Mesothelial cell of epicardium (in vitro differentiated cells): Measurements from ENCODE around the gene TSHZ1. TPM values are rescaled to one million over a fixed set of nuclear protein-coding genes. Genes with fewer than 3 reads are reported as not detected.

ENCODE experiments used
- DNase-seq, 2 experiments: peaks; one replicate each; pipeline ENCODE4 v3.0.0; 2021; ENCODE audit warnings: low spot score in 2 of 2; ENCODE audit not compliant: unreplicated experiment in 2 of 2
- H3K27ac Mint-ChIP-seq: 2 replicates; pipeline ENCODE4 v1.8.0; 2021; ENCODE audit warnings: mixed read lengths
- H3K27me3 Mint-ChIP-seq: 2 replicates; pipeline ENCODE4 v1.8.0; 2021; ENCODE audit warnings: low read depth, mixed read lengths
- H3K36me3 Mint-ChIP-seq: 2 replicates; pipeline ENCODE4 v1.8.0; 2021; ENCODE audit warnings: mixed read lengths
- H3K4me1 Mint-ChIP-seq: 2 replicates; pipeline ENCODE4 v1.8.0; 2021; ENCODE audit warnings: mixed read lengths
- H3K4me3 Mint-ChIP-seq: 2 replicates; pipeline ENCODE4 v1.8.0; 2021; ENCODE audit warnings: mild to moderate bottlenecking, moderate library complexity, mixed read lengths
- H3K9me3 Mint-ChIP-seq: 2 replicates; pipeline ENCODE4 v1.8.0; 2021; ENCODE audit warnings: mixed read lengths
- total RNA-seq: library from RNA; stranded (reverse); gene quantifications from 3 replicates; pipeline ENCODE4 v1.2.1, GENCODE V29; 2021
- TF ChIP-seq, protein P1 (sequence below): fragments of 200-600 bp; sonication (generic); IDR thresholded peaks from one replicate; pipeline ENCODE4 v1.5.0; 2021; ENCODE audit warnings: antibody characterized with exemption; ENCODE audit not compliant: unreplicated experiment

Gene TSHZ1
- total RNA-seq, 1 donor from 2014 or later: 48.6 TPM

DNA sequence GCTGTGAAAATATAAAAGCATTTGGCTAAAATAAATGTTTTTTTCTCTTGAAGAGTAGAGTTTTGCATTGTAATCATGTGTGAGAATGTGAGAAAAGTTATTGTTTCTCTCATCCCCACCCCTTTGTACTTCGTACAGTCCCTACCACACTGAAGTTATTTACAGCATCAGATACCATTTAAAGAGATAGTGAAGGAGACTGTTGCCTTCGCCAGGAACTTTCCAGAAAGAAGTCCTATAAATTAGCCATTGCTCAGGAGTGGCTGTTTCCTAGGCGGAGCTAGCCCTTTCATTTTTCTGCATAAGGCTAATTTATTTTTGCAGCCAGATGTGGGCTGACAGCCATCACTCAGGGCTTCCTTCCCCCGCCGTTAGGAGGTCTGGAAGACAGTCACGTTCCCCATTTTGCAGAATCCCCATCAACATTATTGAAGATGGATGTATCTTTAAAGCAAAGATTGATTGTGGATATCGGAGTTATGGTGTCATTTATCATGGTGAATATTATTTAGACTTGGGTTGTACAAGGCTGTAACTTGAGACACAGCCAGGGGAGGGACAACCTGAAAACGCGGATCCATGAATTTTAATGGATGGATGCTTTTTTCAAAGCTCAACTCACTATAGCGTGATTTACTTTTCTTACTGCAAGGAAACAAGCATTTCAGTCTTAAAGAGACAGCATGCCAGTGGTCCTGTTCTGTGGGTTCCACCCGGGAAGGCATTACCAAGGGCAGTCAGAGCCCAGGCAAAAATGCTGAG, 17.1 kb downstream of the TSHZ1 start:
- H3K27me3 Mint-ChIP-seq: no peaks in the 10 kb centered on the region
- TF ChIP-seq, protein P1, sequence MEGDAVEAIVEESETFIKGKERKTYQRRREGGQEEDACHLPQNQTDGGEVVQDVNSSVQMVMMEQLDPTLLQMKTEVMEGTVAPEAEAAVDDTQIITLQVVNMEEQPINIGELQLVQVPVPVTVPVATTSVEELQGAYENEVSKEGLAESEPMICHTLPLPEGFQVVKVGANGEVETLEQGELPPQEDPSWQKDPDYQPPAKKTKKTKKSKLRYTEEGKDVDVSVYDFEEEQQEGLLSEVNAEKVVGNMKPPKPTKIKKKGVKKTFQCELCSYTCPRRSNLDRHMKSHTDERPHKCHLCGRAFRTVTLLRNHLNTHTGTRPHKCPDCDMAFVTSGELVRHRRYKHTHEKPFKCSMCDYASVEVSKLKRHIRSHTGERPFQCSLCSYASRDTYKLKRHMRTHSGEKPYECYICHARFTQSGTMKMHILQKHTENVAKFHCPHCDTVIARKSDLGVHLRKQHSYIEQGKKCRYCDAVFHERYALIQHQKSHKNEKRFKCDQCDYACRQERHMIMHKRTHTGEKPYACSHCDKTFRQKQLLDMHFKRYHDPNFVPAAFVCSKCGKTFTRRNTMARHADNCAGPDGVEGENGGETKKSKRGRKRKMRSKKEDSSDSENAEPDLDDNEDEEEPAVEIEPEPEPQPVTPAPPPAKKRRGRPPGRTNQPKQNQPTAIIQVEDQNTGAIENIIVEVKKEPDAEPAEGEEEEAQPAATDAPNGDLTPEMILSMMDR: no peak
- no peaks in the 10 kb centered on the region for H3K9me3 Mint-ChIP-seq
- peaks cover 79% of the 10 kb centered on the region for H3K4me1 Mint-ChIP-seq
- DNase-seq: no peak
- peaks cover 5% of the 10 kb centered on the region for H3K36me3 Mint-ChIP-seq
- H3K4me3 Mint-ChIP-seq: peak overlapping the region; percentile 61
- peak overlapping the region; percentile 97 for H3K27ac Mint-ChIP-seq

DNA sequence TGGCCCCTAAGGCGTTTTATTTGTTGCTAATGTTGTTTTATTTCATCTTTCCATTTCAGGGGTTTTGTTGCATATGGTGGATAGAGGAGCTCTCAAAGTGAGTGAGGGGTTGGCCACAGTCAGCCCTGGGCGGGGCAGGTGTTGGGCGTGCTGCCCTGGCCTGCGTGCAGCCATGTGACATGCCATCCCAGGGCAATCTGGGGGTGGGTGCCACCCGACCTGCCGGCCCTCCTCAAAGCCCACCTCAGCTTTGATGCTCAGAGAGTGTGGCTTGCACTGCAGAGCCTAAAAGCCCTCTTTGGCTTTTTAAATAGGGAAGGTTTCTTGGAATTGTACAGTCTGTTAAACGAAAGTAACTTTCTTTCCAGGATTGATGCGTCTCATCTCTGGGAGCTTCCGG, 18.4 kb downstream of the TSHZ1 start:
- DNase-seq: no peak
- Mint-ChIP-seq H3K4me3 (no peak overlapping the region), H3K36me3 (peaks cover 5% of the 10 kb centered on the region), H3K4me1 (peaks cover 79% of the 10 kb centered on the region), H3K27me3 (no peaks in the 10 kb centered on the region), H3K27ac (peak overlapping the region; percentile 97), H3K9me3 (no peaks in the 10 kb centered on the region)
- TF ChIP-seq, protein P1: no peak

DNA sequence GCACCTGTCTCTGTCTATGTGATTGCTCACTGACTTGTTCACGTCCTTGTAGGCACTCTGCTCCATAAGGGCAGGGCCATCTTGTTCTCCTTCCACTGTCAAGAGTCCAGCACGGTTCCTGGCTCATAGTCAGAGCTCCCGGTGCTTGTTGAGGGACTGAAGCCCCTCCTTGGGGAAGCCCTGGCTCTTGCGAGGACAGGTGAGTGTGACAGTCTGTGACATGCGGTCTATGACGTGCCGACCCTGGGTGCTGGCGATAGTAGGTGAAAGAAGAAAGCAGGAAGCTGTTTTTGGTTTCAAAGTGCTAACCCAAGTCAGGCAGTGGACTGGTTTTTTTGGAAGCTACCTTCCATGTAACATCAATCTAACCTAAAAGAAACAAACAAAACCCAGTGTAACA, 18.8 kb downstream of the TSHZ1 start:
- Mint-ChIP-seq H3K36me3 (peaks cover 5% of the 10 kb centered on the region), H3K27ac (peak overlapping the region; percentile 72), H3K27me3 (no peaks in the 10 kb centered on the region), H3K4me1 (peaks cover 79% of the 10 kb centered on the region), H3K9me3 (no peaks in the 10 kb centered on the region), H3K4me3 (no peak overlapping the region)
- TF ChIP-seq, protein P1: no peak
- no peak for DNase-seq

DNA sequence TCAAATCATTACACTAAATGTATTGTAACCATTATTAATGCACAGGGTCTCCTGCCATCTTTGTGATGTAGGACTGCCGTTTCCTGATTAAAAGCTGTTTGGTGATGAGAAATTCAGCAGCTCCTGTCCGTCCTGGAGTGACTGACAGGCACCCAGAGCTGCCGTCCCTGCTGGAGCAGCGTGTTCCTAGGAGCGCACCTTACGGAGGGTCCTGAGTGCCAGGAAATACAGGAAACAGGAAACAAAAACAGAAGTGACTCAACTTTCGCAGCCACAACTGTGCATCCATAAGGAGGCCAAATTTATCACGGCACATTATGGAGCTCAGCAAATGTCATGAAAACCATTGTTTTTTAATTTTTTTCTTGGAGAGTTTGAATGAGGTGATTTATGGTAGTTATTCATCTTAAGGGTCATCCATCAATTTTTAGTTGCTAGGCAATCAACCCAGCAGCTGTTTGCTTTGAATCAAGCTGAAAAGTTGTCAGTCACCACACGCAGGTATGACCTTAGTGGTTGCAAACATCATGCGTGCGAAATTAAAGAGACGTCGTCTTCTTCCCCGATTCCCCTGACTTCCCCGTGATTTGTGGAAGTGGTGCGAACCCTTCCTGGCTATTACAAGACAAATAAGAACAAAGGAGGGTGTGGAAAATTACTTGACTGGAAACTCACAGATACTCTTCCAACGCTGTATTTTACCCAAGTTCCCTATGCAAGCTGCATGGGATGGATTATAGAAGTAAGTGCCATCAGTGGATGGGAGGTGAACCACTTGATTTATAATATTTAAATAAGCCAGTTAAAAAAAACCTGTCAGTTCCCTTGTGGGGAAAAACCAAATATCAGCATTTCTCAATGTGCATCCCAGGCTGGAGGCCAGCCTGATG, 19.8 kb downstream of the TSHZ1 start:
- Mint-ChIP-seq H3K27ac (peak overlapping the region; percentile 51), H3K4me1 (peaks cover 79% of the 10 kb centered on the region), H3K27me3 (no peaks in the 10 kb centered on the region), H3K36me3 (peaks cover 5% of the 10 kb centered on the region), H3K4me3 (no peak overlapping the region), H3K9me3 (no peaks in the 10 kb centered on the region)
- TF ChIP-seq, protein P1: no peak
- DNase-seq: no peak

DNA sequence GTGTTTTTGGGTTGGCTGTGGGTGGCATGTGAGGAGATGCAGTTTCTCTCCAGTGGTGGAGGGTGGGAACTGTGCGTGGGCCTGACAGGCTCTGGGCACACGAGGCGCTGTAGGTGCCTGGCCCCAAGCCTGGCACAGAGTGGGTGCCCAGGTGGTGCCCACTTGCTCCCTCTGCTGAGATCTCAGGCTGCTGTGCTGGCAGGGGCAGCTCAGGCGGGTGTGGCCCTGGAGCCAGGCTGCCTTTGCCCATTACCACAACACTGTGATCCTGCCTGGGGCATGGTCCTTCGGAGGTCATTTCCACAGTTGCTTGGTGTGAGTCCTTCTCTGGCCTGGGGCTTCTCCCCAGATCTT, 20.4 kb downstream of the TSHZ1 start:
- no peaks in the 10 kb centered on the region for H3K9me3 Mint-ChIP-seq
- no peak overlapping the region for H3K4me3 Mint-ChIP-seq
- no peak for DNase-seq
- H3K36me3 Mint-ChIP-seq: peaks cover 7% of the 10 kb centered on the region
- TF ChIP-seq, protein P1: no peak
- no peaks in the 10 kb centered on the region for H3K27me3 Mint-ChIP-seq
- H3K4me1 Mint-ChIP-seq: peaks cover 76% of the 10 kb centered on the region
- H3K27ac Mint-ChIP-seq: no peak overlapping the region
